WTC11 (cell line): ENCODE results near the gene CREBBP. TPM values are rescaled to one million over a fixed set of nuclear protein-coding genes. Genes with fewer than 3 reads are reported as not detected.

ENCODE experiments used
- ATAC-seq: fragments of 200-7000 bp; cut with Tn5 transposase; 2 replicates; pipeline ENCODE4 v1.10.0; 2021; ENCODE audit warnings: mild to moderate bottlenecking, moderate library complexity
- CTCF ChIA-PET: fragments of 300-600 bp; sonication (Branson Sonifier 250); formaldehyde crosslinking; loops from one replicate; lab custom pipeline; 2021; ENCODE audit warnings: antibody characterized with exemption; lab: Charles Lee
- POLR2A ChIA-PET: fragments of 350-600 bp; sonication (Branson Sonifier 250); formaldehyde crosslinking; loops from one replicate; lab custom pipeline; 2021; ENCODE audit warnings: antibody characterized with exemption; lab: Charles Lee
- DNase-seq: peaks from one replicate; pipeline ENCODE4 v3.0.0; 2021; ENCODE audit warnings: low spot score
- H3K27ac Mint-ChIP-seq: 2 replicates; pipeline ENCODE4 v1.8.0; 2021; ENCODE audit warnings: mixed read lengths
- H3K27me3 Mint-ChIP-seq: 2 replicates; pipeline ENCODE4 v1.8.0; 2021; ENCODE audit warnings: low read depth, mild to moderate bottlenecking, moderate library complexity, mixed read lengths
- H3K36me3 Mint-ChIP-seq: 2 replicates; pipeline ENCODE4 v1.8.0; 2021; ENCODE audit warnings: mixed read lengths
- H3K4me1 Mint-ChIP-seq: 2 replicates; pipeline ENCODE4 v1.8.0; 2022; ENCODE audit warnings: mixed read lengths
- H3K4me3 Mint-ChIP-seq: 2 replicates; pipeline ENCODE4 v1.8.0; 2021; ENCODE audit warnings: mild to moderate bottlenecking, moderate library complexity, mixed read lengths
- H3K9me3 Mint-ChIP-seq: 2 replicates; pipeline ENCODE4 v1.8.0; 2021; ENCODE audit warnings: mixed read lengths
- CREM ChIP-seq: sonication (generic); formaldehyde crosslinking; IDR thresholded peaks from 2 replicates; pipeline ENCODE4 v1.8.1; 2022; ENCODE audit warnings: mild to moderate bottlenecking, missing genetic modification reagents, moderate library complexity
- E2F4 ChIP-seq: sonication (generic); formaldehyde crosslinking; IDR thresholded peaks from 2 replicates; pipeline ENCODE4 v1.8.1; 2022; ENCODE audit warnings: low read depth, mild to moderate bottlenecking, moderate library complexity, missing genetic modification reagents, borderline replicate concordance
- E2F5 ChIP-seq: sonication (generic); formaldehyde crosslinking; IDR thresholded peaks from 2 replicates; pipeline ENCODE4 v1.8.1; 2022; ENCODE audit warnings: mild to moderate bottlenecking, moderate library complexity, missing genetic modification reagents
- GTF2I ChIP-seq: fragments of 250-450 bp; sonication (Bioruptor Pico); conservative IDR thresholded peaks from 2 replicates; pipeline ENCODE4 v1.4.0; 2021; ENCODE audit warnings: mild to moderate bottlenecking
- MAX ChIP-seq: sonication (generic); formaldehyde crosslinking; IDR thresholded peaks from 2 replicates; pipeline ENCODE4 v1.8.0; 2022; ENCODE audit warnings: mild to moderate bottlenecking, missing genetic modification reagents
- NFATC4 ChIP-seq: fragments of 250-450 bp; sonication (Bioruptor Pico); IDR thresholded peaks from 2 replicates; pipeline ENCODE4 v1.9.0; 2021; ENCODE audit warnings: mild to moderate bottlenecking
- PRRX2 ChIP-seq: fragments of 250-450 bp; sonication (Bioruptor Pico); IDR thresholded peaks from 2 replicates; pipeline ENCODE4 v1.8.0; 2021; ENCODE audit warnings: mild to moderate bottlenecking
- RELA ChIP-seq: sonication (generic); formaldehyde crosslinking; IDR thresholded peaks from 2 replicates; pipeline ENCODE4 v1.8.1; 2022; ENCODE audit warnings: missing genetic modification reagents, mild to moderate bottlenecking, borderline replicate concordance
- SMAD3 ChIP-seq: sonication (generic); formaldehyde crosslinking; IDR thresholded peaks from 2 replicates; pipeline ENCODE4 v1.8.0; 2022; ENCODE audit warnings: missing genetic modification reagents, mild to moderate bottlenecking, borderline replicate concordance
- SOX15 ChIP-seq: fragments of 250-450 bp; sonication (Bioruptor Pico); IDR thresholded peaks from 2 replicates; pipeline ENCODE4 v1.9.0; 2021; ENCODE audit warnings: mild to moderate bottlenecking
- TCF7 ChIP-seq: sonication (generic); formaldehyde crosslinking; IDR thresholded peaks from 2 replicates; pipeline ENCODE4 v1.8.0; 2022; ENCODE audit warnings: mild to moderate bottlenecking, low read depth, missing genetic modification reagents, moderate library complexity
- ZMAT4 ChIP-seq: fragments of 250-450 bp; sonication (Bioruptor Pico); IDR thresholded peaks from 2 replicates; pipeline ENCODE4 v1.9.0; 2021; ENCODE audit warnings: mild to moderate bottlenecking
- ZNF121 ChIP-seq: sonication (generic); formaldehyde crosslinking; IDR thresholded peaks from 2 replicates; pipeline ENCODE4 v1.8.0; 2023; ENCODE audit warnings: missing genetic modification reagents
- ZNF138 ChIP-seq: sonication (generic); formaldehyde crosslinking; conservative IDR thresholded peaks from 2 replicates; pipeline ENCODE4 v1.8.1; 2022; ENCODE audit warnings: mild to moderate bottlenecking, moderate library complexity, missing genetic modification reagents
- ZNF281 ChIP-seq: sonication (generic); formaldehyde crosslinking; IDR thresholded peaks from 2 replicates; pipeline ENCODE4 v1.8.0; 2023; ENCODE audit warnings: mild to moderate bottlenecking, missing genetic modification reagents
- ZNF416 ChIP-seq: fragments of 250-450 bp; sonication (Bioruptor Pico); IDR thresholded peaks from 2 replicates; pipeline ENCODE4 v1.9.0; 2021; ENCODE audit warnings: mild to moderate bottlenecking, inconsistent platforms
- total RNA-seq: library from RNA; stranded (reverse); gene quantifications from 3 replicates; pipeline ENCODE4 v1.2.3, GENCODE V29; 2021

CREBBP gene
- total RNA-seq, 1 experiment from 2014 or later = 49.6 TPM

- no peak for TF ChIP-seq RELA (CRISPR knock-in tag)
- TF ChIP-seq SOX15 (CRISPR knock-in tag) = no peak
- TF ChIP-seq PRRX2 (CRISPR knock-in tag) = no peak
- no peak for TF ChIP-seq ZMAT4 (CRISPR knock-in tag)
- TF ChIP-seq ZNF281 = no peak
- TF ChIP-seq ZNF138 = no peak
- TF ChIP-seq SMAD3 (CRISPR knock-in tag) = no peak
- ChIA-PET CTCF (no interaction called here), POLR2A (no interaction called here)
- no peak for DNase-seq
- Mint-ChIP-seq H3K27me3 (no peaks in the 10 kb centered on the region), H3K4me3 (no peak overlapping the region), H3K4me1 (no peaks in the 10 kb centered on the region), H3K36me3 (peaks cover 64% of the 10 kb centered on the region), H3K27ac (peak overlapping the region; percentile 15; the same call in 1 of the 2 replicates), H3K9me3 (no peaks in the 10 kb centered on the region)
- no peak for ATAC-seq
Observed at GRCh38 chr16:3774819-3775218, 105.7 kb downstream of the CREBBP start.

GRCh38 chr16:3774156-3774767, 106.3 kb downstream of the CREBBP start:
- POLR2A ChIA-PET = no interaction called here
- H3K27me3 Mint-ChIP-seq = no peaks in the 10 kb centered on the region
- TF ChIP-seq E2F5 = no peak
- TF ChIP-seq NFATC4 = no peak
- TF ChIP-seq E2F4 (CRISPR knock-in tag) = no peak
- H3K4me1 Mint-ChIP-seq = no peaks in the 10 kb centered on the region
- CTCF ChIA-PET = no interaction called here
- H3K9me3 Mint-ChIP-seq = no peaks in the 10 kb centered on the region
- peaks cover 61% of the 10 kb centered on the region for H3K36me3 Mint-ChIP-seq
- H3K27ac Mint-ChIP-seq = no peak overlapping the region
- ATAC-seq = no peak
- no peak for DNase-seq
- no peak overlapping the region for H3K4me3 Mint-ChIP-seq

- no peaks in the 10 kb centered on the region for H3K4me1 Mint-ChIP-seq
- no peak for DNase-seq
- peaks cover 62% of the 10 kb centered on the region for H3K36me3 Mint-ChIP-seq
- ChIA-PET CTCF (no interaction called here), POLR2A (no interaction called here)
- H3K9me3 Mint-ChIP-seq = no peaks in the 10 kb centered on the region
- no peaks in the 10 kb centered on the region for H3K27me3 Mint-ChIP-seq
- no peak for ATAC-seq
- no peak overlapping the region for H3K27ac Mint-ChIP-seq
- no peak for TF ChIP-seq SOX15 (CRISPR knock-in tag)
- TF ChIP-seq CREM (CRISPR knock-in tag) = no peak
- TF ChIP-seq ZNF121 (CRISPR knock-in tag) = no peak
- TF ChIP-seq GTF2I (CRISPR knock-in tag) = no peak
- no peak for TF ChIP-seq MAX
- TF ChIP-seq ZNF416 (CRISPR knock-in tag) = no peak
- TF ChIP-seq TCF7 (CRISPR knock-in tag) = no peak
- H3K4me3 Mint-ChIP-seq = no peak overlapping the region
Observed at GRCh38 chr16:3773663-3774062, 106.8 kb downstream of the CREBBP start.
